ENCODE measurements around the gene MORN2. TPM values are rescaled to one million over a fixed set of nuclear protein-coding genes. Genes with fewer than 3 reads are reported as not detected.
"Not testable (repeated sequence)": the region's sequence is repeated elsewhere in the genome, so short reads cannot be mapped to it uniquely, and the experiment has no call there.

The MORN2 gene
- total RNA-seq: 10 to 100 TPM in 1 of 6 donors, 1 to 10 TPM in 5; 5.5 to 10.9 (median 7.1) TPM
- 10 to 100 TPM; 22.2 to 30.6 TPM for polyA plus RNA-seq

DNA sequence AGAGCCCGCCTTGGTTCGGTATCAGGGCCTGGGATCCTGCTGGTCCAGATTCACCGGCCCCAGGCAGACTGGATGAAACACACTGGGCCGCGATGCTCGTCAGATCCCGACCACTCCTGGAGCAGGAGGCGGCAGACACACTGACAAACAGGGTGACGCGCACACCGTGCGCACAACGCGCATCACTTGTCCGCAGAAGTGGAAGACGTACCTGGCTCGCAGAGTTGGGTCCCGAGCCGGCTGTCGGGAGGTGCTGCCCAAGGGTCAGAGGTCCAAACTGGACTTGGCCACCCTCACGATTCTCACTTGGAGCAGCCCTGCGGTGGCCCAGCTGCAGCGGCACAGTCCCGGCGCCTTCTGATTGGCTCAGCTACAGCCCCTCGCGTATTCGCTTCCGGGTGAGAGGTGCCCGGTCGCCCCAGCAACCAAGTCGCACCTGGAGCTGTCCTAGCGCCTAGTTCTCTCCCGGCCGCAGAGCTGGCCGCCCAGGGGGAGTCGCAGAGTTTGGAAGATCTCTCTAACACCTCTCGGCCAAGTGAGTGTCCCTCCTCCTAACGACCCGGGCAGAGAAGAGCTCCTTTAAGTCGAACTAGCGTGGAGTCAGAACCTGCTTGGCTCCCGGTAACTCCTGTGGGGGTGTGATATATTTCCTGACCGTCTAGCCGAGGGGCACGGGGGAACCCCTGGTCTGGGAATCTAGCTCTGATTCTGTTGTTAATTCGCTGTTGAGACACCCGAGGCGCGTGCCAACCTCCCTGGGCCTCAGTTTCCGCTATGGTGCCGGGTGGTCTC is at the start of gene MORN2, which contains the start of gene DHX57:
TSS of gene MORN2 (plus strand) at position 401 of the 792 bp plus-strand sequence.
TSS of gene DHX57 (minus strand) at position 359 of the 792 bp plus-strand sequence. CDS start 7,529 bp downstream, outside the sequence.
- no peaks in the 10 kb centered on the region for H3K9me3 ChIP-seq
- peak within 1 kb of the TSS; percentile 53 to 88 (median 82) for H3K4me3 ChIP-seq
- H3K36me3 ChIP-seq: no peaks in the 10 kb centered on the region
- TF ChIP-seq, protein P1, sequence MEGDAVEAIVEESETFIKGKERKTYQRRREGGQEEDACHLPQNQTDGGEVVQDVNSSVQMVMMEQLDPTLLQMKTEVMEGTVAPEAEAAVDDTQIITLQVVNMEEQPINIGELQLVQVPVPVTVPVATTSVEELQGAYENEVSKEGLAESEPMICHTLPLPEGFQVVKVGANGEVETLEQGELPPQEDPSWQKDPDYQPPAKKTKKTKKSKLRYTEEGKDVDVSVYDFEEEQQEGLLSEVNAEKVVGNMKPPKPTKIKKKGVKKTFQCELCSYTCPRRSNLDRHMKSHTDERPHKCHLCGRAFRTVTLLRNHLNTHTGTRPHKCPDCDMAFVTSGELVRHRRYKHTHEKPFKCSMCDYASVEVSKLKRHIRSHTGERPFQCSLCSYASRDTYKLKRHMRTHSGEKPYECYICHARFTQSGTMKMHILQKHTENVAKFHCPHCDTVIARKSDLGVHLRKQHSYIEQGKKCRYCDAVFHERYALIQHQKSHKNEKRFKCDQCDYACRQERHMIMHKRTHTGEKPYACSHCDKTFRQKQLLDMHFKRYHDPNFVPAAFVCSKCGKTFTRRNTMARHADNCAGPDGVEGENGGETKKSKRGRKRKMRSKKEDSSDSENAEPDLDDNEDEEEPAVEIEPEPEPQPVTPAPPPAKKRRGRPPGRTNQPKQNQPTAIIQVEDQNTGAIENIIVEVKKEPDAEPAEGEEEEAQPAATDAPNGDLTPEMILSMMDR (IDR thresholded peaks at IDR 0.05): no peak
- intact Hi-C loops (cut with DNase I): no loop called here
- H3K27ac ChIP-seq: peak within 1 kb of the TSS; percentile 22 to 48 (median 30)
- ATAC-seq: peak; percentile 100
- DNase-seq: peak; percentile 85 to 96 (median 89)
- no peak for FAIRE-seq
- 0 to 1% methylated on average over 52 of the region's 52 CpGs for WGBS, 2 donors
- H3K4me1 ChIP-seq: peaks cover 0 to 6% (median 3%) of the 10 kb centered on the region in 3 donors
- no peaks in the 10 kb centered on the region for H3K27me3 ChIP-seq

DNA sequence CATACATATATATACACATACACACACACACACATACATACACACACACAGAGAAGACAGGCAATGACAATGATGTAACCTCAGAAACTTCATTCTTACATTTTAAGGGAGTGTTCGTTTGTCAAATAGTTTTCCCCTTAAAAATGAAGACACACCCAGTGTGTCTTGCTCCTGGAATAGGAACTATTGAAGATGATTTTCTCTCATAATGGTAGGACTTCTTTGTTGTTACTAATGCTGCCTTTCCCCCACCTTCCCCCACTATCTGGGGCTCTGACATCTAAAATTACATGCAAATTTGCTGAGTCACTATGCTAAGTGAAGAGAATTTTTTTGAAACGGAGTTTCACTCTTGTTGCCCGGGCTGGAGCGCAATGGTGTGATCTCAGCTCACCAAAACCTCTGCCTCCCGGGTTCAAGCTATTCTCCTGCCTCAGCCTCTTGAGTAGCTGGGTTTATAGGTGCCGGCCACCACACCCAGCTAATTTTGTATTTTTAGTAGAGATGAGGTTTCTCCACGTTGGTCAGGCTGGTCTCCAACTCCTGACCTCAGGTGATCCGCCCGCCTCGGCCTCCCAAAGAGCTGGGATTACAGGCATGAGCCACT is 48.1 kb upstream of the MORN2 start:
- H3K9me3 ChIP-seq; H3K36me3 ChIP-seq; H3K27ac ChIP-seq; FAIRE-seq; DNase-seq; intact Hi-C loops (cut with DNase I); H3K4me3 ChIP-seq; H3K4me1 ChIP-seq; H3K27me3 ChIP-seq: not testable (repeated sequence)
- peak in 1 of 4 donors; percentile 32 for ATAC-seq
- WGBS, 2 donors: 89 to 92% methylated on average over 10 of the region's 10 CpGs

DNA sequence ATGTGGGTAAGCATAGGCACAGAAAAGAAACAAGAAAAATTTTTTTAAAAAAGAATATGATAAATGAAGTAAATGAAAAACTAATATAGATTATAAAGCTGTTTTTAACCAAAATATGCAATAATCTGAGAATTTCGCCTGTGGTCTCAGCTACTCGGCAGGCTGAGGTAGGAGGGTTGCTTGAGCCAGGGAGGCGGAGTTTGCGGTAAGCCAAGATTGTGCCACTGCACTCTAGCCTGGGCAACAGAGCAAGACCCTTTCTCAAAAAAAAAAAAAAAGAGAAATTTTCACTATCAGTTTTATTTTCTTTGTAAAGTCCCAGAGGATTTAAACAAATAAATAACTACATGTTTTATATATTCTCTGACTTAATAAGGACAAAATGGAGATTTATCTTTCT is 47.3 kb upstream of the MORN2 start:
- TF ChIP-seq, protein P1 (IDR thresholded peaks at IDR 0.05): no peak
- DNase-seq: no peak
- WGBS, 2 donors: 83% methylated on average over 4 of the region's 4 CpGs
- intact Hi-C loops (cut with DNase I): no loop called here
- Histone ChIP-seq H3K27ac (no peak overlapping the region), H3K4me1 (no peaks in the 10 kb centered on the region), H3K9me3 (no peaks in the 10 kb centered on the region), H3K4me3 (no peak overlapping the region), H3K36me3 (peaks cover 0 to 7% (median 0%) of the 10 kb centered on the region in 3 donors), H3K27me3 (no peaks in the 10 kb centered on the region)
- ATAC-seq: no peak
- FAIRE-seq: no peak

DNA sequence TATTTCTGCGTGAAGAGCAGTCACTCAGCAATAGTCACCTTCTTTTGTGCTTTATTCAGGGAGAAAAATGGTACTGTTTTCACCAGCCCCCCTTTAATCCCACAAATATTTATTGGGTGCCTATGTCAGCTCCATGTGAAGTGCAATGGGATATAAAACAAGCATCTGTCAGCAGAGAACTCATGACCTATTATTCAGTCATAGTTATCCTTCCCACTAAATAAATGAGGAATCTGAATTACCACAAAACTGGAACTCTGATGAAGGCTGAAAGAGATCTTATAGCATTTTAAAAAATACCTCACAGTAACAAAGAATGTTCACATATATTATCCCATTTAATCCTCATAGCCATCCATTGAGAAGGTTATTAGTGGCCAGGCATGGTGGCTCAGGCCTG is 45.8 kb upstream of the MORN2 start:
- ATAC-seq: peak in 1 of 4 donors; percentile 30
- whole genome bisulfite sequencing, 2 donors: 95 to 98% methylated on average over 1 of the region's 1 CpG
- H3K27me3 ChIP-seq: no peaks in the 10 kb centered on the region
- no peaks in the 10 kb centered on the region for H3K9me3 ChIP-seq
- H3K27ac ChIP-seq: no peak overlapping the region
- peaks cover 0 to 13% (median 0%) of the 10 kb centered on the region in 3 donors for H3K36me3 ChIP-seq
- TF ChIP-seq, protein P1 (IDR thresholded peaks at IDR 0.05): no peak
- DNase-seq: no peak
- no peak for FAIRE-seq
- intact Hi-C loops (cut with DNase I): no loop called here
- no peak overlapping the region for H3K4me3 ChIP-seq
- H3K4me1 ChIP-seq: no peaks in the 10 kb centered on the region

DNA sequence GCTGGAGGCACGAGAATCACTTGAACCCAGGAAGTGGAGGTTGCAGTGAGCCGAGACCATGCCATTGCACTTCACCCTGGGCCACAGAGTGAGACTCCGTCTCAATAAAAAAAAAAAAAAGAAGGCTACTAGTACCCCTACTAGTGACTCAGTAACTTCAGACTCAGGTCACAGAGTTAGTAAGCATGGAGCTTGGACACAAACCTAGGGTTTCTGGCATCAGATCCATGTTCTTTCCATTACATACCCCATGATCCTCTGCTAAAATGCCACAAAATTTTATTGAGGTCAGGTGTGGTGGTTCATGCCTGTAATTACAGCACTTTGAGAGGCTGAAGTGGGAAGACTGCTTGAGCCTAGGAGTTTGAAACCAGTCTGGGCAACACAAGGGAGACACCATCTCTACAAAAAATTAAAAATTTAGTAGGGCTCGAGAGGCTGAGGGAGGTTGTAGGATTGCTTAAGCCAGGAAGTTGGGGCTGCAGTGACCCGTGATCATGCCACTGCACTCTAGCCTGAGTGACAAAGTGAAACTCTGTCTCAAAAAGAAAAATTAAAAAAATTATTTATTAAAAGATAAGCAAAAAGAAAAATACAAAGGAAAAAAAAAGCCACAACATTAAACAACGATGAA is 45.1 kb upstream of the MORN2 start:
- ATAC-seq: peak in 2 of 4 donors; percentile 55 to 64
- H3K9me3 ChIP-seq: no peaks in the 10 kb centered on the region
- no peaks in the 10 kb centered on the region for H3K27me3 ChIP-seq
- FAIRE-seq: no peak
- peaks cover 0 to 8% (median 0%) of the 10 kb centered on the region in 3 donors for H3K36me3 ChIP-seq
- intact Hi-C loops (cut with DNase I): no loop called here
- no peak for DNase-seq
- no peak overlapping the region for H3K4me3 ChIP-seq
- H3K27ac ChIP-seq: no peak overlapping the region
- H3K4me1 ChIP-seq: no peaks in the 10 kb centered on the region
- WGBS, 2 donors: 90 to 92% methylated on average over 6 of the region's 6 CpGs
- TF ChIP-seq, protein P1 (IDR thresholded peaks at IDR 0.05): no peak

Data from pancreas (tissue), 10 donors.